ENCODE measurements around the gene FRZB.

- TF ChIP-seq, protein P1, sequence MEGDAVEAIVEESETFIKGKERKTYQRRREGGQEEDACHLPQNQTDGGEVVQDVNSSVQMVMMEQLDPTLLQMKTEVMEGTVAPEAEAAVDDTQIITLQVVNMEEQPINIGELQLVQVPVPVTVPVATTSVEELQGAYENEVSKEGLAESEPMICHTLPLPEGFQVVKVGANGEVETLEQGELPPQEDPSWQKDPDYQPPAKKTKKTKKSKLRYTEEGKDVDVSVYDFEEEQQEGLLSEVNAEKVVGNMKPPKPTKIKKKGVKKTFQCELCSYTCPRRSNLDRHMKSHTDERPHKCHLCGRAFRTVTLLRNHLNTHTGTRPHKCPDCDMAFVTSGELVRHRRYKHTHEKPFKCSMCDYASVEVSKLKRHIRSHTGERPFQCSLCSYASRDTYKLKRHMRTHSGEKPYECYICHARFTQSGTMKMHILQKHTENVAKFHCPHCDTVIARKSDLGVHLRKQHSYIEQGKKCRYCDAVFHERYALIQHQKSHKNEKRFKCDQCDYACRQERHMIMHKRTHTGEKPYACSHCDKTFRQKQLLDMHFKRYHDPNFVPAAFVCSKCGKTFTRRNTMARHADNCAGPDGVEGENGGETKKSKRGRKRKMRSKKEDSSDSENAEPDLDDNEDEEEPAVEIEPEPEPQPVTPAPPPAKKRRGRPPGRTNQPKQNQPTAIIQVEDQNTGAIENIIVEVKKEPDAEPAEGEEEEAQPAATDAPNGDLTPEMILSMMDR (IDR thresholded peaks at IDR 0.05) = no peak
- no peak for TF ChIP-seq POLR2A (IDR thresholded peaks at IDR 0.05)
Observed at GRCh38 chr2:182814804-182815203, 51.6 kb downstream of the FRZB start.

Measured in thyroid gland (tissue), 4 donors.